HEK293 (cell line): Measurements from ENCODE around the gene KCTD1.
A peak's percentile ranks its signal among the peaks of the same experiment; 100 is the strongest.

Experiments used
- CTCF ChIA-PET: fragments of 350-600 bp; formaldehyde crosslinking; extraction: SDS; loops from one replicate; lab custom pipeline; 2021; ENCODE audit warnings: antibody characterized with exemption; lab: Yijun Ruan, JAX
- POLR2A ChIA-PET: fragments of 300-600 bp; formaldehyde crosslinking; extraction: SDS; loops from one replicate; lab custom pipeline; 2020; ENCODE audit warnings: antibody characterized with exemption, inconsistent platforms; lab: Yijun Ruan, JAX
- H3K27ac ChIP-seq: fragments of 200-500 bp; sonication (Bioruptor generic); 2 replicates; pipeline ENCODE4 v1.5.1; 2014; ENCODE audit warnings: low read depth, low read length, control low read depth, inconsistent platforms; ENCODE audit errors: extremely low read depth
- H3K36me3 ChIP-seq, 2 experiments: fragments of 200-500 bp in 1 of 2; sonication (Bioruptor generic) in 1 of 2; 1 replicate in 1 of 2; 2 replicates in 1 of 2; pipeline ENCODE4 v1.5.1; 2014 to 2017; ENCODE audit warnings: inconsistent platforms in 2 of 2, low read length in 2 of 2; ENCODE audit not compliant: control insufficient read depth in 2 of 2, insufficient read depth in 1 of 2
- H3K4me1 ChIP-seq: fragments of 200-500 bp; sonication (Bioruptor generic); 2 replicates; pipeline ENCODE4 v1.5.1; 2014; ENCODE audit warnings: mild to moderate bottlenecking, low read length, inconsistent platforms; ENCODE audit not compliant: control insufficient read depth, insufficient read depth
- H3K4me3 ChIP-seq: 2 replicates; pipeline ENCODE4 v1.5.1; 2011; ENCODE audit warnings: low read depth, mild to moderate bottlenecking, control low read depth, low read length, moderate library complexity
- H3K9me3 ChIP-seq: fragments of 200-500 bp; sonication (Bioruptor generic); 2 replicates; pipeline ENCODE4 v1.5.1; 2014; ENCODE audit warnings: low read depth, low read length, inconsistent platforms; ENCODE audit not compliant: control insufficient read depth, insufficient read depth
- GLI4 ChIP-seq: fragments of 450-650 bp; formaldehyde crosslinking; IDR thresholded peaks from 2 replicates; pipeline ENCODE4 v1.5.1; 2016; ENCODE audit warnings: missing biosample characterization, missing genetic modification characterization
- GLIS2 ChIP-seq: fragments of 450-650 bp; formaldehyde crosslinking; IDR thresholded peaks from 2 replicates; pipeline ENCODE4 v1.5.1; 2016; ENCODE audit warnings: missing biosample characterization, missing genetic modification characterization
- KLF1 ChIP-seq: fragments of 450-650 bp; formaldehyde crosslinking; IDR thresholded peaks from 2 replicates; pipeline ENCODE4 v1.5.1; 2016; ENCODE audit warnings: missing biosample characterization, missing genetic modification characterization
- KLF17 ChIP-seq: fragments of 450-650 bp; formaldehyde crosslinking; IDR thresholded peaks from 2 replicates; pipeline ENCODE4 v1.5.1; 2016; ENCODE audit warnings: missing biosample characterization, missing genetic modification characterization
- OSR2 ChIP-seq: fragments of 450-650 bp; formaldehyde crosslinking; IDR thresholded peaks from 2 replicates; pipeline ENCODE4 v1.5.1; 2016; ENCODE audit warnings: missing biosample characterization, missing genetic modification characterization
- ZNF221 ChIP-seq: fragments of 450-650 bp; formaldehyde crosslinking; IDR thresholded peaks from 2 replicates; pipeline ENCODE4 v1.5.1; 2017; ENCODE audit warnings: missing biosample characterization, missing genetic modification characterization, borderline replicate concordance
- ZNF335 ChIP-seq: fragments of 450-650 bp; formaldehyde crosslinking; conservative IDR thresholded peaks from 2 replicates; pipeline ENCODE4 v1.5.1; 2016; ENCODE audit warnings: missing biosample characterization, missing genetic modification characterization
- ZNF596 ChIP-seq: fragments of 450-650 bp; IDR thresholded peaks from 2 replicates; pipeline ENCODE4 v1.5.0; 2018; ENCODE audit warnings: missing biosample characterization, mild to moderate bottlenecking, missing genetic modification characterization, moderate library complexity
- ZNF624 ChIP-seq: fragments of 450-650 bp; formaldehyde crosslinking; IDR thresholded peaks from 2 replicates; pipeline ENCODE4 v1.5.1; 2017; ENCODE audit warnings: missing biosample characterization, missing genetic modification characterization
- ZNF792 ChIP-seq: fragments of 450-650 bp; formaldehyde crosslinking; IDR thresholded peaks from 2 replicates; pipeline ENCODE4 v1.5.1; 2016; ENCODE audit warnings: missing biosample characterization, missing genetic modification characterization
- ZNF843 ChIP-seq: fragments of 450-650 bp; formaldehyde crosslinking; IDR thresholded peaks from 2 replicates; pipeline ENCODE4 v1.5.1; 2016; ENCODE audit warnings: missing biosample characterization, missing genetic modification characterization
- TF ChIP-seq, protein P1 (sequence below): fragments of 450-650 bp; formaldehyde crosslinking; IDR thresholded peaks from 2 replicates; pipeline ENCODE4 v1.5.1; 2017; ENCODE audit warnings: missing biosample characterization, missing genetic modification characterization
- TF ChIP-seq, protein P2 (sequence below): fragments of 450-650 bp; formaldehyde crosslinking; IDR thresholded peaks from 2 replicates; pipeline ENCODE4 v1.5.1; 2016; ENCODE audit warnings: missing biosample characterization, missing genetic modification characterization
- TF ChIP-seq, protein P3 (sequence below): fragments of 450-650 bp; formaldehyde crosslinking; IDR thresholded peaks from 2 replicates; pipeline ENCODE4 v1.5.1; 2016; ENCODE audit warnings: missing biosample characterization, missing genetic modification characterization
- TF ChIP-seq, protein P4 (sequence below): fragments of 450-650 bp; formaldehyde crosslinking; IDR thresholded peaks from 2 replicates; pipeline ENCODE4 v1.5.1; 2016; ENCODE audit warnings: missing biosample characterization, missing genetic modification characterization, borderline replicate concordance
- TF ChIP-seq, protein P5 (sequence below): fragments of 450-650 bp; formaldehyde crosslinking; IDR thresholded peaks from 2 replicates; pipeline ENCODE4 v1.5.1; 2016; ENCODE audit warnings: missing biosample characterization, missing genetic modification characterization, low read depth

The KCTD1 gene

DNA sequence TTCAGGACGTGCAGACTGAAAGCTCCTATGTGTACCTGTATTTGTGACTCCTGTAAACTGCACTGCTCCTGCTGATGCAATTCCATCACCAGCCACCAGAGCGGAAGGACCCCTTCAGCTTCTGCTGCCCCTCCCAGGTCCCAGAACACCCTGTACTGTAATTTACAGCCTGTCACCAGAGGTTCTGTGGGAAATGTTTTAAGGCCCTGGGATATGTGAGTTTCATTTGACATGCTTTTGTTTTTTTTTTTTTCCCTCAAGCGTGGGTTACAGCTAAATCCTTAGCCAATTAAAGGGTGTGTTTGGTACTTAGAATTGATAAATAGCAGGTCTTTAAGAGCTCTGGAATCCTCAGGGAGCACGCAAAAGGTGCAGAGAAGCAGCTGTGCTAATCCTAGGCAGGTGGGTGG is 79.4 kb downstream of the KCTD1 start (continued):
- TF ChIP-seq ZNF843 (tag by site-specific recombination) = 0 out of 2 replicates have a peak, but pooled peaks have one; percentile 38
- TF ChIP-seq, protein P1, sequence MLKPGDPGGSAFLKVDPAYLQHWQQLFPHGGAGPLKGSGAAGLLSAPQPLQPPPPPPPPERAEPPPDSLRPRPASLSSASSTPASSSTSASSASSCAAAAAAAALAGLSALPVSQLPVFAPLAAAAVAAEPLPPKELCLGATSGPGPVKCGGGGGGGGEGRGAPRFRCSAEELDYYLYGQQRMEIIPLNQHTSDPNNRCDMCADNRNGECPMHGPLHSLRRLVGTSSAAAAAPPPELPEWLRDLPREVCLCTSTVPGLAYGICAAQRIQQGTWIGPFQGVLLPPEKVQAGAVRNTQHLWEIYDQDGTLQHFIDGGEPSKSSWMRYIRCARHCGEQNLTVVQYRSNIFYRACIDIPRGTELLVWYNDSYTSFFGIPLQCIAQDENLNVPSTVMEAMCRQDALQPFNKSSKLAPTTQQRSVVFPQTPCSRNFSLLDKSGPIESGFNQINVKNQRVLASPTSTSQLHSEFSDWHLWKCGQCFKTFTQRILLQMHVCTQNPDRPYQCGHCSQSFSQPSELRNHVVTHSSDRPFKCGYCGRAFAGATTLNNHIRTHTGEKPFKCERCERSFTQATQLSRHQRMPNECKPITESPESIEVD = peak; percentile 75
- TF ChIP-seq ZNF335 = peak; percentile 43; the same call in 1 of the 2 replicates
- peak; percentile 76 for TF ChIP-seq OSR2 (tag by site-specific recombination)
- 0 out of 2 replicates have a peak, but pooled peaks have one; percentile 22 for TF ChIP-seq GLIS2 (tag by site-specific recombination)
- TF ChIP-seq KLF17 (tag by site-specific recombination) = peak; percentile 98
- TF ChIP-seq ZNF596 (tag by site-specific recombination) = no peak
- TF ChIP-seq KLF1 = peak; percentile 52

- ChIA-PET POLR2A (interaction anchor here (0.5 kb wide), 1 partner anchor 190 kb away, joined by 3 read pairs; no protein-coding TSS in a partner anchor), CTCF (interaction anchor here (0.7 kb wide), 1 partner anchor 76 kb away, joined by 4 read pairs; no protein-coding TSS in a partner anchor)
- H3K4me3 ChIP-seq = no peak overlapping the region
- H3K4me1 ChIP-seq = peaks cover 4% of the 10 kb centered on the region; the same call in 1 of the 2 replicates
- peaks cover 0 to 8% of the 10 kb centered on the region in 2 experiments; a peak in 1 of 3 replicates for H3K36me3 ChIP-seq
- no peak overlapping the region for H3K27ac ChIP-seq
- TF ChIP-seq, protein P2, sequence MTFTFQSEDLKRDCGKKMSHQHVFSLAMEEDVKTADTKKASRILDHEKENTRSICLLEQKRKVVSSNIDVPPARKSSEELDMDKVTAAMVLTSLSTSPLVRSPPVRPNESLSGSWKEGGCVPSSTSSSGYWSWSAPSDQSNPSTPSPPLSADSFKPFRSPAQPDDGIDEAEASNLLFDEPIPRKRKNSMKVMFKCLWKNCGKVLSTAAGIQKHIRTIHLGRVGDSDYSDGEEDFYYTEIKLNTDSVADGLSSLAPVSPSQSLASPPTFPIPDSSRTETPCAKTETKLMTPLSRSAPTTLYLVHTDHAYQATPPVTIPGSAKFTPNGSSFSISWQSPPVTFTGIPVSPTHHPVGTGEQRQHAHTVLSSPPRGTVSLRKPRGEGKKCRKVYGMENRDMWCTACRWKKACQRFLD = no peak
- TF ChIP-seq GLI4 (no peak), ZNF792 (tag by site-specific recombination) (no peak), ZNF221 (tag by site-specific recombination) (no peak), ZNF624 (tag by site-specific recombination) (no peak)
- TF ChIP-seq, protein P3, sequence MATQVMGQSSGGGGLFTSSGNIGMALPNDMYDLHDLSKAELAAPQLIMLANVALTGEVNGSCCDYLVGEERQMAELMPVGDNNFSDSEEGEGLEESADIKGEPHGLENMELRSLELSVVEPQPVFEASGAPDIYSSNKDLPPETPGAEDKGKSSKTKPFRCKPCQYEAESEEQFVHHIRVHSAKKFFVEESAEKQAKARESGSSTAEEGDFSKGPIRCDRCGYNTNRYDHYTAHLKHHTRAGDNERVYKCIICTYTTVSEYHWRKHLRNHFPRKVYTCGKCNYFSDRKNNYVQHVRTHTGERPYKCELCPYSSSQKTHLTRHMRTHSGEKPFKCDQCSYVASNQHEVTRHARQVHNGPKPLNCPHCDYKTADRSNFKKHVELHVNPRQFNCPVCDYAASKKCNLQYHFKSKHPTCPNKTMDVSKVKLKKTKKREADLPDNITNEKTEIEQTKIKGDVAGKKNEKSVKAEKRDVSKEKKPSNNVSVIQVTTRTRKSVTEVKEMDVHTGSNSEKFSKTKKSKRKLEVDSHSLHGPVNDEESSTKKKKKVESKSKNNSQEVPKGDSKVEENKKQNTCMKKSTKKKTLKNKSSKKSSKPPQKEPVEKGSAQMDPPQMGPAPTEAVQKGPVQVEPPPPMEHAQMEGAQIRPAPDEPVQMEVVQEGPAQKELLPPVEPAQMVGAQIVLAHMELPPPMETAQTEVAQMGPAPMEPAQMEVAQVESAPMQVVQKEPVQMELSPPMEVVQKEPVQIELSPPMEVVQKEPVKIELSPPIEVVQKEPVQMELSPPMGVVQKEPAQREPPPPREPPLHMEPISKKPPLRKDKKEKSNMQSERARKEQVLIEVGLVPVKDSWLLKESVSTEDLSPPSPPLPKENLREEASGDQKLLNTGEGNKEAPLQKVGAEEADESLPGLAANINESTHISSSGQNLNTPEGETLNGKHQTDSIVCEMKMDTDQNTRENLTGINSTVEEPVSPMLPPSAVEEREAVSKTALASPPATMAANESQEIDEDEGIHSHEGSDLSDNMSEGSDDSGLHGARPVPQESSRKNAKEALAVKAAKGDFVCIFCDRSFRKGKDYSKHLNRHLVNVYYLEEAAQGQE (tag by site-specific recombination) = no peak
- TF ChIP-seq, protein P4, sequence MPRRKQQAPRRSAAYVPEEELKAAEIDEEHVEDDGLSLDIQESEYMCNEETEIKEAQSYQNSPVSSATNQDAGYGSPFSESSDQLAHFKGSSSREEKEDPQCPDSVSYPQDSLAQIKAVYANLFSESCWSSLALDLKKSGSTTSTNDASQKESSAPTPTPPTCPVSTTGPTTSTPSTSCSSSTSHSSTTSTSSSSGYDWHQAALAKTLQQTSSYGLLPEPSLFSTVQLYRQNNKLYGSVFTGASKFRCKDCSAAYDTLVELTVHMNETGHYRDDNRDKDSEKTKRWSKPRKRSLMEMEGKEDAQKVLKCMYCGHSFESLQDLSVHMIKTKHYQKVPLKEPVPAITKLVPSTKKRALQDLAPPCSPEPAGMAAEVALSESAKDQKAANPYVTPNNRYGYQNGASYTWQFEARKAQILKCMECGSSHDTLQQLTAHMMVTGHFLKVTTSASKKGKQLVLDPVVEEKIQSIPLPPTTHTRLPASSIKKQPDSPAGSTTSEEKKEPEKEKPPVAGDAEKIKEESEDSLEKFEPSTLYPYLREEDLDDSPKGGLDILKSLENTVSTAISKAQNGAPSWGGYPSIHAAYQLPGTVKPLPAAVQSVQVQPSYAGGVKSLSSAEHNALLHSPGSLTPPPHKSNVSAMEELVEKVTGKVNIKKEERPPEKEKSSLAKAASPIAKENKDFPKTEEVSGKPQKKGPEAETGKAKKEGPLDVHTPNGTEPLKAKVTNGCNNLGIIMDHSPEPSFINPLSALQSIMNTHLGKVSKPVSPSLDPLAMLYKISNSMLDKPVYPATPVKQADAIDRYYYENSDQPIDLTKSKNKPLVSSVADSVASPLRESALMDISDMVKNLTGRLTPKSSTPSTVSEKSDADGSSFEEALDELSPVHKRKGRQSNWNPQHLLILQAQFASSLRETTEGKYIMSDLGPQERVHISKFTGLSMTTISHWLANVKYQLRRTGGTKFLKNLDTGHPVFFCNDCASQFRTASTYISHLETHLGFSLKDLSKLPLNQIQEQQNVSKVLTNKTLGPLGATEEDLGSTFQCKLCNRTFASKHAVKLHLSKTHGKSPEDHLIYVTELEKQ = no peak
- TF ChIP-seq, protein P5, sequence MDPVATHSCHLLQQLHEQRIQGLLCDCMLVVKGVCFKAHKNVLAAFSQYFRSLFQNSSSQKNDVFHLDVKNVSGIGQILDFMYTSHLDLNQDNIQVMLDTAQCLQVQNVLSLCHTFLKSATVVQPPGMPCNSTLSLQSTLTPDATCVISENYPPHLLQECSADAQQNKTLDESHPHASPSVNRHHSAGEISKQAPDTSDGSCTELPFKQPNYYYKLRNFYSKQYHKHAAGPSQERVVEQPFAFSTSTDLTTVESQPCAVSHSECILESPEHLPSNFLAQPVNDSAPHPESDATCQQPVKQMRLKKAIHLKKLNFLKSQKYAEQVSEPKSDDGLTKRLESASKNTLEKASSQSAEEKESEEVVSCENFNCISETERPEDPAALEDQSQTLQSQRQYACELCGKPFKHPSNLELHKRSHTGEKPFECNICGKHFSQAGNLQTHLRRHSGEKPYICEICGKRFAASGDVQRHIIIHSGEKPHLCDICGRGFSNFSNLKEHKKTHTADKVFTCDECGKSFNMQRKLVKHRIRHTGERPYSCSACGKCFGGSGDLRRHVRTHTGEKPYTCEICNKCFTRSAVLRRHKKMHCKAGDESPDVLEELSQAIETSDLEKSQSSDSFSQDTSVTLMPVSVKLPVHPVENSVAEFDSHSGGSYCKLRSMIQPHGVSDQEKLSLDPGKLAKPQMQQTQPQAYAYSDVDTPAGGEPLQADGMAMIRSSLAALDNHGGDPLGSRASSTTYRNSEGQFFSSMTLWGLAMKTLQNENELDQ = no peak
- H3K9me3 ChIP-seq = no peaks in the 10 kb centered on the region
Measured at GRCh38 chr18:26466026-26466425, 82.3 kb downstream of the KCTD1 start.
